CD14-positive monocyte (primary cell): ENCODE data around the gene CCDC73. TPM values are rescaled to one million over a fixed set of nuclear protein-coding genes. Genes with fewer than 3 reads are reported as not detected.
"Not testable (repeated sequence)": the region's sequence is repeated elsewhere in the genome, so short reads cannot be mapped to it uniquely, and the experiment has no call there.

Experiments used
- DNase-seq, 3 donors: peaks; one replicate each; pipeline ENCODE4 v3.0.0-alpha.2; 2011 to 2022
- H2AFZ ChIP-seq: 2 replicates; pipeline ENCODE4 v1.6.0; 2012; ENCODE audit warnings: mild to moderate bottlenecking, low read depth, low read length, inconsistent platforms; ENCODE audit not compliant: insufficient read depth, poor library complexity, severe bottlenecking
- H3K27ac ChIP-seq, 2 donors: 1 replicate in 1 of 2; 2 replicates in 1 of 2; pipeline ENCODE4 v1.5.1; 2012 to 2013; ENCODE audit warnings: low read length in 2 of 2, control low read depth in 1 of 2, inconsistent platforms in 1 of 2, low read depth in 1 of 2, mild to moderate bottlenecking in 1 of 2
- H3K27me3 ChIP-seq, 2 donors: one replicate each; pipeline versions ENCODE4 v1.6.0 to v1.6.1; 2011 to 2013; ENCODE audit warnings: low read length in 2 of 2; ENCODE audit not compliant: control insufficient read depth in 2 of 2, insufficient read depth in 2 of 2
- H3K36me3 ChIP-seq, 2 donors: replicated peaks in 1 of 2; 1 replicate in 1 of 2; 2 replicates in 1 of 2; pipeline versions ENCODE4 v1.5.1 to v1.6.1; 2012 to 2013; ENCODE audit warnings: low read length in 2 of 2, control low read depth in 1 of 2, inconsistent platforms in 1 of 2, mild to moderate bottlenecking in 1 of 2; ENCODE audit not compliant: insufficient read depth in 2 of 2, control insufficient read depth in 1 of 2
- H3K4me1 ChIP-seq, 2 donors: 1 replicate in 1 of 2; 2 replicates in 1 of 2; pipeline versions ENCODE4 v1.5.1 to v1.6.1; 2012 to 2013; ENCODE audit warnings: low read length in 2 of 2, control low read depth in 1 of 2, inconsistent platforms in 1 of 2, mild to moderate bottlenecking in 1 of 2, moderate library complexity in 1 of 2; ENCODE audit not compliant: insufficient read depth in 2 of 2, control insufficient read depth in 1 of 2
- H3K4me2 ChIP-seq: replicated peaks from 2 replicates; pipeline ENCODE3; 2012; ENCODE audit warnings: low read length, moderate library complexity, mild to moderate bottlenecking; ENCODE audit not compliant: poor library complexity, severe bottlenecking; ENCODE audit errors: extremely low read depth
- H3K4me3 ChIP-seq, 3 experiments: fragments of 200-600 bp in 1 of 3; sonication (generic) in 1 of 3; replicated peaks in 1 of 3; 1 replicate in 2 of 3; 2 replicates in 1 of 3; pipeline ENCODE4 v1.5.1; 2011 to 2013; ENCODE audit warnings: low read length in 3 of 3, mild to moderate bottlenecking in 3 of 3, control low read depth in 2 of 3, low read depth in 2 of 3, inconsistent platforms in 1 of 3, moderate library complexity in 1 of 3
- H3K79me2 ChIP-seq: 2 replicates; pipeline ENCODE4 v1.6.0; 2012; ENCODE audit warnings: mild to moderate bottlenecking, control low read depth, inconsistent platforms, low read length, moderate library complexity; ENCODE audit not compliant: insufficient read depth
- H3K9ac ChIP-seq: 2 replicates; pipeline ENCODE4 v1.6.0; 2017; ENCODE audit warnings: low read length, mild to moderate bottlenecking; ENCODE audit not compliant: insufficient read depth, poor library complexity, severe bottlenecking
- H3K9me3 ChIP-seq, 2 donors: replicated peaks in 1 of 2; 1 replicate in 1 of 2; 2 replicates in 1 of 2; pipeline versions ENCODE4 v1.5.1 to v1.6.1; 2012 to 2013; ENCODE audit warnings: low read length in 2 of 2, control low read depth in 1 of 2; ENCODE audit not compliant: control insufficient read depth in 1 of 2, insufficient read depth in 1 of 2
- H4K20me1 ChIP-seq: 2 replicates; pipeline ENCODE4 v1.6.0; 2012; ENCODE audit warnings: mild to moderate bottlenecking, low read length, control low read depth, moderate library complexity; ENCODE audit not compliant: insufficient read depth
- H3K27ac Mint-ChIP-seq, 7 donors: one replicate each; pipeline ENCODE4 v1.8.0; 2020; ENCODE audit warnings: mild to moderate bottlenecking in 7 of 7, mixed read lengths in 7 of 7, moderate library complexity in 6 of 7, inconsistent platforms in 2 of 7
- H3K27me3 Mint-ChIP-seq, 3 donors: one replicate each; pipeline ENCODE4 v1.8.0; 2021 to 2022; ENCODE audit warnings: low read depth in 3 of 3, mild to moderate bottlenecking in 3 of 3, mixed read lengths in 3 of 3, moderate library complexity in 3 of 3, inconsistent platforms in 1 of 3
- H3K36me3 Mint-ChIP-seq, 2 donors: one replicate each; pipeline ENCODE4 v1.8.0; 2020; ENCODE audit warnings: mixed read lengths in 2 of 2, inconsistent platforms in 1 of 2, mild to moderate bottlenecking in 1 of 2
- H3K4me1 Mint-ChIP-seq: one replicate; pipeline ENCODE4 v1.8.0; 2020; ENCODE audit warnings: mild to moderate bottlenecking, mixed read lengths
- H3K4me3 Mint-ChIP-seq, 2 donors: one replicate each; pipeline ENCODE4 v1.8.0; 2020; ENCODE audit warnings: mild to moderate bottlenecking in 2 of 2, mixed read lengths in 2 of 2, moderate library complexity in 1 of 2
- H3K9me3 Mint-ChIP-seq, 7 donors: one replicate each; pipeline ENCODE4 v1.8.0; 2020 to 2022; ENCODE audit warnings: mixed read lengths in 7 of 7, mild to moderate bottlenecking in 6 of 7, moderate library complexity in 6 of 7, inconsistent platforms in 2 of 7
- WGBS: methylation state at CpG from one replicate; pipeline ENCODE4 v1.1.5; 2013; ENCODE audit warnings: missing lambda C conversion rate; ENCODE audit not compliant: insufficient coverage; 5-methylcytosine and 5-hydroxymethylcytosine counted together
- intact Hi-C, 2 donors: fragments of 100-400 bp; cut with micrococcal nuclease; formaldehyde crosslinking; loops; one replicate each; pipeline versions ENCODE4 v1.15.0 to v1.15.1; 2023
- polyA plus RNA-seq, 3 donors: library from polyadenylated mRNA; depleted of rRNA in 1 of 3; unstranded in 2 of 3; stranded (reverse) in 1 of 3; fragments of 300-500 nt in 2 of 3; fragments of >200 nt in 1 of 3; fragmentation: Illumina TruSeq in 2 of 3; gene quantifications; 1 replicate in 2 of 3; 2 replicates in 1 of 3; pipeline ENCODE4 v1.2.3, GENCODE V29; 2012 to 2021
- TF ChIP-seq, protein P1 (sequence below): fragments of 200-600 bp; IDR thresholded peaks from one replicate; pipeline ENCODE4 v1.8.0; 2022; ENCODE audit warnings: antibody characterized with exemption, mild to moderate bottlenecking

CCDC73 gene
- polyA plus RNA-seq, 3 donors = 0.03 to 0.09 TPM; not detected in 1

GRCh38 chr11:32597921-32598320 lies 196.5 kb downstream of the CCDC73 start:
- peaks cover 21% of the 10 kb centered on the region for H3K79me2 ChIP-seq
- intact Hi-C loops = no loop called here
- peaks cover 0 to 2% (median 0%) of the 10 kb centered on the region in 3 donors for H3K27me3 Mint-ChIP-seq
- no peak overlapping the region for H3K4me3 ChIP-seq
- H3K9ac ChIP-seq = no peak overlapping the region
- H2AFZ ChIP-seq = no peak overlapping the region
- H3K4me3 Mint-ChIP-seq = no peak overlapping the region
- TF ChIP-seq, protein P1, sequence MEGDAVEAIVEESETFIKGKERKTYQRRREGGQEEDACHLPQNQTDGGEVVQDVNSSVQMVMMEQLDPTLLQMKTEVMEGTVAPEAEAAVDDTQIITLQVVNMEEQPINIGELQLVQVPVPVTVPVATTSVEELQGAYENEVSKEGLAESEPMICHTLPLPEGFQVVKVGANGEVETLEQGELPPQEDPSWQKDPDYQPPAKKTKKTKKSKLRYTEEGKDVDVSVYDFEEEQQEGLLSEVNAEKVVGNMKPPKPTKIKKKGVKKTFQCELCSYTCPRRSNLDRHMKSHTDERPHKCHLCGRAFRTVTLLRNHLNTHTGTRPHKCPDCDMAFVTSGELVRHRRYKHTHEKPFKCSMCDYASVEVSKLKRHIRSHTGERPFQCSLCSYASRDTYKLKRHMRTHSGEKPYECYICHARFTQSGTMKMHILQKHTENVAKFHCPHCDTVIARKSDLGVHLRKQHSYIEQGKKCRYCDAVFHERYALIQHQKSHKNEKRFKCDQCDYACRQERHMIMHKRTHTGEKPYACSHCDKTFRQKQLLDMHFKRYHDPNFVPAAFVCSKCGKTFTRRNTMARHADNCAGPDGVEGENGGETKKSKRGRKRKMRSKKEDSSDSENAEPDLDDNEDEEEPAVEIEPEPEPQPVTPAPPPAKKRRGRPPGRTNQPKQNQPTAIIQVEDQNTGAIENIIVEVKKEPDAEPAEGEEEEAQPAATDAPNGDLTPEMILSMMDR = no peak
- DNase-seq = no peak
- H3K4me1 ChIP-seq = peaks cover 17 to 32% of the 10 kb centered on the region in 2 donors
- H3K4me2 ChIP-seq = no peak overlapping the region
- no peaks in the 10 kb centered on the region for H3K9me3 Mint-ChIP-seq
- no peaks in the 10 kb centered on the region for H3K27me3 ChIP-seq
- H3K36me3 ChIP-seq = peaks cover 69 to 96% of the 10 kb centered on the region in 2 donors
- peaks cover 30% of the 10 kb centered on the region for H3K4me1 Mint-ChIP-seq
- H3K36me3 Mint-ChIP-seq = peaks cover 62 to 66% of the 10 kb centered on the region in 2 donors
- H3K27ac ChIP-seq = peak overlapping the region in 1 of 2 donors; percentile 38
- no peak overlapping the region for H3K27ac Mint-ChIP-seq
- peaks cover 52% of the 10 kb centered on the region for H4K20me1 ChIP-seq
- no CpG with 5 or more reads among the region's 1 CpG for WGBS
- no peaks in the 10 kb centered on the region for H3K9me3 ChIP-seq

DNA sequence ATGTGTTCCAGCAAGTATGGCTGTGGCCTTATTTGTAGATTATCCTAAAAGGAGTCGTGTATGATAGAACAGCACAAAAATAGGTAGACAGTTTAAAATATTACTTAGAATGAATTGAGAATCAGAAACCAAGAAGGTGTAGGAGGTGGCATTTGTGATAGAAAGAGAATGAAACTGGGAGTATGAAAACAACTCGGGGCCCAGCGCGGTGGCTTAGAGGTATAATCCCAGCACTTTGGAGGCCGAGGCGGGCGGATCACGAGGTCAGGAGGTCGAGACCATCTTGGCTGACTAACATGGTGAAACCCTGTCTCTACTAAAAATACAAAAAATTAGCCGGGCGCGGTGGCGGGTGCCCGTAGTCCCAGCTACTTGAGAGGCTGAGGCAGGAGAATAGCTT lies 198.3 kb downstream of the CCDC73 start:
- Histone ChIP-seq H3K79me2 (peaks cover 32% of the 10 kb centered on the region), H3K4me1 (peaks cover 24 to 40% of the 10 kb centered on the region in 2 donors), H4K20me1 (peaks cover 70% of the 10 kb centered on the region), H3K36me3 (peaks cover 73 to 97% of the 10 kb centered on the region in 2 donors)
- 96% methylated on average over 4 of the region's 14 CpGs for WGBS
- intact Hi-C loops, H2AFZ ChIP-seq, H3K4me3 Mint-ChIP-seq, H3K27ac Mint-ChIP-seq, H3K27me3 Mint-ChIP-seq, H3K4me3 ChIP-seq, H3K9ac ChIP-seq, H3K9me3 ChIP-seq, H3K27me3 ChIP-seq, H3K9me3 Mint-ChIP-seq, H3K27ac ChIP-seq, DNase-seq, H3K4me2 ChIP-seq: not testable (repeated sequence)
- peaks cover 68 to 72% of the 10 kb centered on the region in 2 donors for H3K36me3 Mint-ChIP-seq
- H3K4me1 Mint-ChIP-seq = peaks cover 37% of the 10 kb centered on the region
